GM19240 (cell line): ENCODE data around the gene CNN2.

Source experiments
- DNase-seq: peaks from one replicate; pipeline ENCODE4 v3.0.0; 2011; ENCODE audit warnings: low spot score; ENCODE audit not compliant: insufficient read length

Gene CNN2

DNA sequence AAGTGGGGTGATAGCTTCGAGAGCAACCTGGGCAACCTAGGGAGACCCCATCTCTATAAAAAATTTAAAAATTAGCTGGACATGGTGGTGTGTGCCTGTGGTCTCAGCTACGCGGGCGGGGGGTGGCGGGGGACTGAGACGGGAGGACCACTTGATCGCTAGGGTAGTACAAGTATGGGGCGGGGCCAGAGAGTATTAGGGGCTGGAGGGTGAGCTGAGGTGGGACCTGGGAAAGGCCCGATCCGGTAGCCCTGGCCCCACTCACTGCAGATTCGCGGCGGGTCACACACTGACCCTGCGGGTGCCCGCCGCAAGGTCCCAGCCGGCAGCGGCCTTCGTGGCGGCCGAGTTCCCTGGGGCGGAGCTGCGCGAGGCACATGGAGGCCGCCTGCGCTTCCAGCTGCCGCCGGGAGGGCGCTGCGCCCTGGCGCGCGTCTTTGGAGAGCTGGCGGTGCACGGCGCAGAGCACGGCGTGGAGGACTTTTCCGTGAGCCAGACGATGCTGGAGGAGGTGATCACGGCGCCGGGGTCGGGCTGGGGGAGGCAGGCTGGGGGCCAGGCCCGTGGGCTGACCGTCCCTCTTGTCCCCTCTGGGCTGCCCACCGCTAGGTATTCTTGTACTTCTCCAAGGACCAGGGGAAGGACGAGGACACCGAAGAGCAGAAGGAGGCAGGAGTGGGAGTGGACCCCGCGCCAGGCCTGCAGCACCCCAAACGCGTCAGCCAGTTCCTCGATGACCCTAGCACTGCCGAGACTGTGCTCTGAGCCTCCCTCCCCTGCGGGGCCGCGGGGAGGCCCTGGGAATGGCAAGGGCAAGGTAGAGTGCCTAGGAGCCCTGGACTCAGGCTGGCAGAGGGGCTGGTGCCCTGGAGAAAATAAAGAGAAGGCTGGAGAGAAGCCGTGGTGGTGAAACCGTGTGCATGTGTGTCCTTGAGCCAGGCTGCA lies 38.5 kb downstream of the CNN2 start:
- DNase-seq = peak; percentile 61

DNA sequence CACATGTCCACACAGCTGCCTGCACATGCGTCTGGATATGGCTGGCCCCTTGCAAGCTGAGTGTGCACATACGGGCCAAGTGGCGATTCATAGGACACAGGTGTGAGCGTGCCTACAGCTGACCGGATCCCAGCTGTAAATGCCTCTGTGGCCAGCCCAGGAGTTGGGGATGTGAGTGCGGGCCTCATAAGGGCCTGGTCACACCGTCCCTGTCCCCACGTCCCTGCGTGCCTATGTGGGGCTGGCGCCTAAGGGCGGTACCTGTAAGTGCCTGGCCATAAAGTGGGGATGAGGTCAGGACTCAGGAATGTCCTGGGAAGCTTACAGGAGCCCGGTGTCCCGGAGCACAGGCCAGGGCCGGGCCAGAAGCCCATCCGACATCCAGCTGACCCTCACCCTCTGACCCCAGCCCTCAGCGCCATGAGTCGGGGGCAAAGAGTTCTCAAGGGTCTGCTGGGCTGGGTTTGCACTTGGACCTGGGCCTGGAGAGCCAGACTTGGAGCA lies 39.2 kb downstream of the CNN2 start:
- DNase-seq = no peak

DNA sequence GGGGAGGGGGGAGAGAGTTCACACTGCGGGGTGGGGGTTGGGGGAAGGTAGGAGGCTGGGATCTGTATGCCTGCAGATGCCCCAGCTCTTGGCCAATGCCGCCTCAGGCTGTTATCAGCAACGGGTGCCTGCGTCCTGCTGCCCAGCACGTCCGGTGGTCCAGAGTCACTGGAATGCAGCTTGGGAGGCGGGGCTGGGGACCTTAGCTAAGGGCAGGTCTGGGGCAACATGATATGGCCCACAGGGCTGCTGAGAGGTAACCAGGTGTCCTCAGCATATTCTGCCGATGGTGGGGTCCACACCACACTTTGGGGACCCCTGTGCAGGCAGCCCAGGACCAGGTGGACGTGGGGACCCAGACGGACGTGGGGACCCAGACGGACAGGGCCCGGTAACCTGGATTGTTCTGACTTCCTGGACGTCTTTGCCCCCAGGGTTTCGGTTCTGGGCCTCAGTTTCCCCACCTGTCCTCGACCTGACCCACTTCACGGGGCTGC lies 39.9 kb downstream of the CNN2 start:
- no peak for DNase-seq

DNA sequence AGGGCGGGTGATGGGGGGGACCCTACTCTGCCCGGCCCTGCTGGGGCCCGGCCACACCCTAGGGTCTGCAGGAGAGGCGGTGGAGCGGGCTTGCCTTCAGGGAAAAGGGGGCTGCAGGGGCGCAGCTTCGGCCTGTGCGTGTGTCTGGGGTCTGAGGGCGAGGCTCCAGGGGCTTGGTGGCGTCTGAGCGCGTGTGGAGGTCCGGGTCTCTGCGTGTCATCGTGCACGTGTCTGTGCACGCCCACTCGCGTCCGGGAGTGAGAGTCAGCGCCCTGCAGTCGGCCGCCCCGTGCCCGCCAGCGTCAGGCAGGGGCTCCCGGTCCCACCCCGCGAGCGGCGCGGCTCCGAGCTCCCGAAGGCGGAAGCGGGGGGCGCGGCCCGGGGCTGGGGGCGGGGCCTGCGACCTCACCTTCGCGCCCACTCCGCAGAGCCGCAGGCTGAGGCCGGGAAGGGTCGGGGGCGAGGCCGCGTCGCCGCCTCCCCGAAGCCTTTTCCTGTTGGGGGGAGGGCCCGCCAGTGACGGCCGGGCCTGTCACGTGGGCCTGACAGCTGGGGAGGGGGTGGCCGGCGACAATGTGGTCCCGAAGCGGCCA lies 40.4 kb downstream of the CNN2 start, which contains the start of gene ARHGAP45:
Gene ARHGAP45, plus strand, starts transcription at position 420 of the 593 bp plus-strand sequence. CDS start 239 bp downstream, outside the sequence.
- DNase-seq = peak; percentile 81

DNA sequence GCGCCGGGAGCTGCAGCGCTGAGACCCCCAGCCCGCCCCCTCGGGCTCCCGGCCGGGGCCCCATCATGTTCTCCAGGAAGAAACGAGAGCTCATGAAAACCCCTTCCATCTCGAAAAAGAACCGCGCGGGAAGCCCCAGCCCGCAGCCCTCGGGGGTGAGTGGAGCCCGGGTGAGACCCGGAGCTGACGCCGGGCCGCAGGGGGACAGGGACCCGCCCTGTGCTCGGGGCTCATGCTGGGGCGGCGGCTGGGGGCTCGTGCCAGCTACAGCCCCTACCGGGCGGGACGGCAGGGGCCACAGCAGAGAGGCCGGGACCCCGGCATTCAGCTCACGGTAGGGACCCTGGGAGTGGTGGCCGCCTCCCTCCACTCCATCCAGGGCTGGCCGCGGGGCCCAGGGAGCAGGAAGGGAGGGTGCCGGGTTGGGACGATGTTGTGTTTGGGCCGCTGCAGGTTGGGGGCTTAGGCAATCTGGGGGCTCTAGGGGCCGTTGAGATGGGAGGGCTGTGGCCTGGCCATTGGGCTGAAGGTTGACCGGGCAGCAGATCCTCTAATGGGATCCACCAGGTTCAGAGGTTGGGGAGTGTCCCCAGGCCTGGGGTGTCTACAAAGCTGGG lies 41.0 kb downstream of the CNN2 start:
- DNase-seq = no peak

DNA sequence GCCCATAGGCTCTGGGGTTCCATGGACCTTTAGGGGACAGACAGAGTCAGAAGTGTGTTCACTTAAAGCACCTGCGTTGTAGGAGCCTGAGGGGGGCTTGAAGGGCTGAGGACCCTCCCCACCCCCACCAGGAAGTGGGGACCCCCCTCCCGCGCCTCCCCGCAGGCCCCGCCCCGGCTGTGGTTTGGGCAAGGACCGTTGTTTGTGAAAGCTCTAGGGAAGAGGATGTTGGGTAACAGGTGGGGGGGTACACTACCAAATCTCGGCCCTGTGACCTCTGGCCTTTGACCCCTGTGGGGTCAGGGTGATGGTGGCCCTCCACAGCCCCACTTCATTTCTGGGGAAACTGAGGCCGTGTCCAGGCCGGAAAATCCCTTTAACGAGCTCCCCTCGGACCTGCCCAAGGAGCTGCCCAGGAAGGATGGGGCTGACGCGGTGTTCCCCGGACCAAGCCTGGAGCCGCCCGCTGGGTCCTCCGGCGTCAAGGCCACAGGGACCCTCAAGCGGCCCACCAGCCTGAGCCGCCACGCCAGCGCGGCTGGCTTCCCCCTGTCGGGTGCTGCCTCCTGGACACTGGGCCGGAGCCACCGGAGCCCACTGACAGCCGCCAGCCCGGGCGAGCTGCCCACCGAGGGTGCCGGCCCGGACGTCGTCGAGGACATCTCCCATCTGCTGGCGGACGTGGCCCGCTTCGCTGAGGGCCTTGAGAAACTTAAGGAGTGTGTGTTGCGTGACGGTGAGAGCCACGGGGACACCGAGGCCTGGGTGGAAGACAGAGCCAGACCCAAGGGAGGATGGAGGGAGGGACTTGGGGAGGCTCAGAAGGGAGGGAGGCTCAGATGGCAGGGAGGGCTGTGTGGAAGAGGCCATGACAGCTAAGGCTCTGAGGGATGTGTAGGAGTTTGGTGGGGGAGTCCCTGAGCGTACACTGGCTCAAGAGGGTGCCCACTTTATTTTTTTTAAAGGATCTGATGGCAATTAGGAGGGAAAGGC lies 41.9 kb downstream of the CNN2 start:
- peak; percentile 46 for DNase-seq

DNA sequence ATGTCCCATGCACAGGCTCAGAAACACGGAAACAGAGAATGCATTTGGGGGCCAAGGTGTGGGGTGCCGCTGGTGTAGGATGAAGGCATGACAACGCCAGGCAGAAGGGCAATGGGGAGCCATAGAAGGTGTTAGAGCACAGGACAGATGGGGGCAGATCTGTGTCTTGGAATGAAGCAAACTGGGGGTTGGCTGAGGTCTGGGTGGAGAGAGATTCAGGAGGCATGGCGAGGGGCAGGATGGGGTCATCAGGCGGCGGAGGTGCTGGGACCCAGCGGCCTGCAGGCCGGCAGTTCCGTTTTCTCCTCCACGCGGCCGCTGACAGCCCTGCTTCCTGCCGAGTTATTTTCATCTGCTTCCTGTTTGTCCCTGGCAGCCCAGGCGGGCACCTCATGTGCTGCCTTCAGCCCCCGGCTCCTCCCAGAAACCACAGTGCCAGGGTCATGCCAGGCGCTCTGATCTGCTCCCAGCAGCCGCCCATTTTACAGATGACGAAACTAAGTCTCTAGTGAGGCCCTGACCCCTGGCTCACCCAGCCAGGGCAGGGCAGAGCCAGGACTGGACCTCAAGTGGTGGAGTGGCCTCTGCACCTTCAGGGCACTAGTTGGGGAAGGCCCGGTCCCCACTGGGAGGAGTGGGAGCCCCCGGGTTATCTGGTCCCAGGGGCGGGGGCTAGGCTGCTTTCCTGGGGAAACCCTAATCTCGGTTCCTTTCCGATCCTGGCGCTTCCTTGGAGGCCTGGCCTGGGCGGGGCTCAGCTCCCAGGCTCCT lies 42.8 kb downstream of the CNN2 start:
- peak; percentile 72 for DNase-seq

DNA sequence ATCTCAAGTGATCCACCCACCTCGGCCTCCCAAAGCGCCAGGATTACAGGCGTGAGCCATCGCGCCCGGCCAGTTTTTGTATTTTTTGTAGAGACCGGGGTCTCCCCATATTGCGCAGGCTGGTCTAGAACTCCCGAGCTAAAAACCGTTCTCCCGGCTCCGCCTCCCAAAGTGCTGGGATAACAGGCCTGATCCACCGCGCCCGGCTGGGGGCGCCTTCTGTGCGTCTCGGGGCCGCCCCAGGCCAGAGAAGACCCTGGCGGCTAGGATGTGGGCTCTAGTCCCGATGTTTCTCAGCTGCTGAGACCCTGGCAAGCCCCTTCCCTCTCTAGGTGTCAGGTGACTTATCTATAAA lies 44.1 kb downstream of the CNN2 start:
- no peak for DNase-seq

DNA sequence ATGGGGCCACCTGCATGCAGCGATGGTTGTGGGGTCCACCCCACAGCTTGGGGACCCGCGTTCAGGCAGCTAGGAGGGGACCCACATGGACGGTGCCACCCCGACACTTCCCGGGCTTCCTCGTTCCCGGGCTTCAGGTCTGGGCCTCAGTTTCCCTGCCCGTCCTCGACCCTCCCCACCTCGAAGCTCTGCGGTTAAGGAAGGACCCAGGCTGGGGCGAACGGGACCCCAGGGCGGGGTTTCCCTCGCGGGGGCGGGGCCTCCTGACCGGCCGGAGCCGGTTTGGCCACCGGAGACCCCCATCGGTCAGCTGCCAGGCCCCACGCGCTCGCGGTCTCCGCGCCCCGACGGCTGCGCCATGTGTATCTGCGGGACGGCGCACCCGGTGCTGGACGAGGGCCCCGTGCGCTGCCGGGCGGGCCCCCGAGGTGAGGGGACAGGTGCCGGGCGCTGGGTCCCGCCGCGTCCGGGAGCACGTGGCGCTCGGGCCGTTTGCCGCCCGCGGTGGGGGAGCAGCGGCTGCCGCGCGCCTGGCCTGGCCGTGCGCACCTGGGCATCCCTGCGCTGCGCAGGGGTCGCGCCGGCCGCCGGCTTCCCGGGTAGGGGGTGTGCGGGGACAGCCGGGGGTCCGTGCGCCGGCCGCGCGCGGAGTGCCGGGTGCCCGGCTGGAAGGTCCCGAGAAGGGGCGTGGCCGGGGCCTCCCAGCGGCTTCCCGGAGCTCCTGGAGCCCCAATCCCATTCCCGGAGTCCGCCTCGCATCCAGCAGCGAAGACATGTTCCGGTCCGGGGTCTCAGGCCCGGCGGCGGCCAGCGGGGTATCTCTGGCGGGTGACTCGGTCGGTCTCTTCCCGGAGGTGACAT lies 44.8 kb downstream of the CNN2 start:
- no peak for DNase-seq

DNA sequence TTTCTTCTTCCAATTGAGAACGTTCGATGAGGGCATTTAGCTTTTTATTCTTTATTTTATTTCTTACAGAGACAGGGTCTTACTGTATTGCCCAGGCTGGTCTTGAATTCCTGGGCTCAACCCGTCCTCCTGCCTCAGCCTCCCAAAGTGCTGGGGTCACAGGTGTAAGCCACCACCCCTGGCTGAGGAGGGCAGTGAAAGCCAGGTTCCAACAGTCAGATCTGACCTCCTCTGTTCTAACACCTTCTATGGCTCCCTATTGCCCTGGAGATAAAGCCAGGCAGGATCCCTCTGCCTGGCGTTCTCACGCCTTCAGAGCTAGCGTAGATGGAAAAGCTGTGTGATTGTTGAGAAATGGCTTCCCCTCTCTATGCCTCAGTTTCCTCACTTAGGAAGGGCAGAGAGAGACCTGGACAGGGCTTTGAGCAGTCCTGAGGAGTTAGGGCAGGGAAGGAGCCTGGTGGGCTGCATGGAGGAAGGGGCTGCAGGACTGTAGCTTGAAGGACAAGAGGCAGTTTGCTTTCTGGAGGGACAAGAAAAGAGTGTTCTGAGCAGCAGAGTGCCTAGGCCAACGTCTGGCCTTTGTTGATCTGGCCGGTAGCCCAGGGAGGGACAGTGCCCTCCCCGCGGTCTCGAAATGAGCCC lies 46.1 kb downstream of the CNN2 start:
- no peak for DNase-seq

DNA sequence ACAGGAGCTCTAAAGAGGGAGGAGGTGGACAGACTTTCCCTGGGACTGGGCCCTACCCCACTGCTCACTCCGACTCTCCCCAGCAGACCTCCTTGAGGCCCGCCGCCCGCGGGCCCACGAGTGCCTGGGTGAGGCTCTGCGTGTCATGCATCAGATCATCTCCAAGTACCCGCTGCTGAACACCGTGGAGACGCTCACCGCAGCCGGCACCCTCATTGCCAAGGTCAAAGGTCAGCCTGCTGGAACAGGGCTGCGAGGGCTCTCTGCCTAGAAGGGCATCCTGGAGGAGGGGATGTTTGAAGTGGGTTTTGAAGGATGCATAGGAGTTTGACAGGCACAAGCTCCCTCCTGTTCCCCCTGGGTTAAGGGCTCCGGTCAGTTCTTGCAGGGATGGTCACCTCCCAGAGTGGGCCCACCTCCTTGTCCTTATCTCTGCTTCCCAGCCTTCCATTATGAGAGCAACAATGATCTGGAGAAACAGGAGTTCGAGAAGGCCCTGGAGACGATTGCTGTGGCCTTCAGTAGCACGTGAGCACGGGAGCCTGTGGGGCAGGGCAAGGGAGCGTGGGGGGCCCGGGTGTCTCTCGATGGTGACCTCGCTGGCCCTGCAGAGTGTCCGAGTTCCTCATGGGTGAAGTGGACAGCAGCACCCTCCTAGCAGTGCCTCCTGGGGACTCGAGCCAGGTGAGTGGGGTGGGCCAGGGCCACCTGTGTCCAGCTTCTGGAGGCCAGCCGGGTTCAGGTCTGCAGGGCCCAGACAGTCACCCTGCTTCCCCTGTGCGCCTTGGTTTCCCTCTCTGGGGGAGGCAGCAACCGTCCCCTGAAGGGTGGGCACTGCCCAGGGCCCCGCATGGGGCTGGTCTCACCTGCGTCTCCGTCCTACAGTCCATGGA lies 46.9 kb downstream of the CNN2 start:
- DNase-seq = no peak

DNA sequence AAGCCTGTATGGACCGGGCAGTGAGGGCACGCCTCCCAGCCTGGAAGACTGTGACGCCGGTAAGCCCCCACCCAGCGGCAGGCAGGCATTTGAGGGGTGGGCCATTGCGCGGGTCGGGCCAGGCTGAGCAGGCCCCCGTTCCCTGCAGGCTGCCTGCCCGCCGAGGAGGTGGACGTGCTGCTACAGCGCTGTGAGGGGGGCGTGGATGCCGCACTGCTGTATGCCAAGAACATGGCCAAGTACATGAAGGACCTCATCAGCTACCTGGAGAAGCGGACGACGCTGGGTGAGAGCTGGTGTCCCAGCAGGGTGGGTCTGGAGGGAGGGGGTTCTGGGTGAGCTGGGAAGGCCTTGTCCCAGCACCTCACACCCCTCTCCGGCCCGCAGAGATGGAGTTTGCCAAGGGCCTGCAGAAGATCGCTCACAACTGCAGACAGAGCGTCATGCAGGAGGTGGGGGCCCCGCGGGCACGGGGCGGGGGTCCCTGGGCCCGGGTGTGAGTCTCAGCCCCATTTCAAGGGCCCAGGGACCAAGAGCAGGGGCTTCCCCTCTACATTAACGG lies 47.6 kb downstream of the CNN2 start:
- DNase-seq = no peak

DNA sequence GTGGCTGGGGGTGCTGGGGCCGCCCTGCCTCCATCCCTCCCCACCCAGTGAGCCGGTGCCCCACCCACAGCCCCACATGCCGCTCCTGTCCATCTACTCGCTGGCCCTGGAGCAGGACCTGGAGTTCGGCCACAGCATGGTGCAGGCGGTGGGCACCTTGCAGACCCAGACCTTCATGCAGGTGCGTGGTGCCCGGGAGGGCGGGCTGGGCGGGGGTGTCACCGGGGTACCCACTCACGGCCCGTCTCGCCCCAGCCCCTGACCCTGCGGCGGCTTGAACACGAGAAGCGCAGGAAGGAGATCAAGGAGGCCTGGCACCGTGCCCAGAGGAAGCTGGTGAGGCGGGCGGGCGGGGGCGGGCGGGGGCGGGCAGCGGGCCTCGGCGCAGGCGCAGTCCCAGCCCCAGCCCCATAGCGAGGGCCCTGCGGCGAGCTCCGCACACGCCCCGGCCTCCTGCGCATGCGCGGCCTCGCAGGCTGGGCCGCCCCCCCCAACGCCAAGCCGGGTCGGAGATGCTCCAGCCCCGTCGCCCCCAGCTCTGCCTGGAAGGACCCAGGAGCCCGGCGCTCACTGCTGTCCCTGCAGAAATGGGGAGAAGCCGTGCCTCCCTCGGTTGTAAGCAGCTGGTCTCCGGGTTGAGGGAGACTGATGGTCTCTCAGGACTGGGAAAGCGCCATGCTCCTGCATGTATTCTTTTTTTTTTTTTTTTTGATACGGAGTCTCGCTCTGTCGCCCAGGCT lies 48.3 kb downstream of the CNN2 start:
- DNase-seq = peak; percentile 95

DNA sequence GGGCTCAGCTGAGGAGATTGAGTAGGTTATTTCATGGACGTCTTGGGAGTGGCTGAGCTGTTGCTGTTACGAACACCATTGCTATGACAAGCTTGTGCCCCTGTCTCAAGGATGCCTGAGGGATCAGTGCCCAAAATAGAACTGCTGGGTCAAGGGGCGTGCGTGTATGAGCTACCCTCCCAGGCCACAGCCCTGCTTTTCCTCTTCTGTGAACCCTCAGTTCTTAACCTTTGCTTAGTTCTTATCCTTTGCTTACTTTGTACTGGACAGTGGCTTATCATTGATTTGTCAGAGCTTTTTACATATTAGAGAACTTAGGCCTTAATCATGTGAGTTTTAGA lies 49.6 kb downstream of the CNN2 start:
- DNase-seq = no peak

DNA sequence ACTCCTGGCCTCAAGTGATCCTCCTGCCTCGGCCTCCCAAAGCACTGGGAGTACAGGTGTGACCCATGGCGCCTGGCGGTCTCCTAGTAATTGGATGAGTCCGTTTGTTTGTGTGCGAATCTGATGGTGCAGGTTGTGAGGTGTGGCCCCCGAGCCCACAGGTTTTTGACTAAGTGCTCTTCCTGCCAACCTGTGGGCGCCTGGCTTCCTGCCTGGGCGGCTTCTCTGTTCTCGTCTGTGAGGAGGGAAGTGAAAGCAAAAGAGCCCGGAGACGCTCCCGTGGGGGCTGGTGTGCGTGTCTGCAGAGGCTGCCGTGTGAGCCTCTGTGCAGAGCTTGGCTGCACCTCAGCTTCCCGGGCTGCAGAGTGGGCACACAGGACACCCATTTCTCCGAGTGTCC lies 50.5 kb downstream of the CNN2 start:
- peak; percentile 100 for DNase-seq

DNA sequence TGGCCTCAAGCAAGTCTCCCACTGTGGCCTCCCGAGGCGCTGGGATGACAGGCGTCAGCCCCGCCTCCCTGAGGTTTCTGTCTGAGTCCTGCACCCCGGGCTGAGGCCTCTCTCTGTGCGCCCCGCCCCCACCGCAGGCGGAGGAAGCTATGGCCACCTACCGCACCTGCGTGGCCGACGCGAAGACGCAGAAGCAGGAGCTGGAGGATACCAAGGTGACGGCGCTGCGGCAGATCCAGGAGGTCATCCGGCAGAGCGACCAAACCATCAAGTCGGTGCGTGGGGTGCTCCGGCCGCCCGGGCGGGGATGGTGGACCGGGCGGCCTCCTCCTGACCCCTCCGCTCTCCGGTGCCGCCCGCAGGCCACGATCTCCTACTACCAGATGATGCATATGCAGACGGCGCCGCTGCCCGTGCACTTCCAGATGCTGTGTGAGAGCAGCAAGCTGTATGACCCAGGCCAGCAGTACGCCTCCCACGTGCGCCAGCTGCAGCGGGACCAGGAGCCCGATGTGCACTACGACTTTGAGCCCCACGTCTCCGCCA lies 53.2 kb downstream of the CNN2 start:
- no peak for DNase-seq
